Pancreas (tissue), 10 donors: ENCODE measurements around the gene TRAPPC2L. TPM values are rescaled to one million over a fixed set of nuclear protein-coding genes. Genes with fewer than 3 reads are reported as not detected.

Source experiments
- ATAC-seq, 4 donors: fragments of 200-7000 bp; cut with Tn5 transposase; one replicate each; pipeline versions ENCODE4 v1.8.0 to v1.9.1; 2020; ENCODE audit warnings: mild to moderate bottlenecking in 4 of 4, moderate library complexity in 4 of 4
- DNase-seq, 6 donors: peaks; one replicate each; pipeline ENCODE4 v3.0.0-alpha.2; 2020
- FAIRE-seq: peaks from 2 replicates; lab custom pipeline; 2012; peaks lifted over from hg19 to GRCh38; lab: Jason Lieb, UNC
- H3K27ac ChIP-seq, 4 donors: fragments of 200-600 bp; sonication (generic); 1 replicate in 3 of 4; 2 replicates in 1 of 4; pipeline versions ENCODE4 v1.5.0 to v1.8.0; 2020
- H3K27me3 ChIP-seq, 4 donors: fragments of 200-600 bp; one replicate each; pipeline ENCODE4 v1.8.0; 2021
- H3K36me3 ChIP-seq, 3 donors: fragments of 200-600 bp; sonication (generic) in 1 of 3; one replicate each; pipeline versions ENCODE4 v1.5.0 to v1.8.0; 2020 to 2021
- H3K4me1 ChIP-seq, 3 donors: fragments of 200-600 bp; one replicate each; pipeline ENCODE4 v1.8.0; 2021
- H3K4me3 ChIP-seq, 4 donors: fragments of 200-600 bp; sonication (generic) in 2 of 4; one replicate each; pipeline versions ENCODE4 v1.5.0 to v1.8.0; 2020 to 2021
- H3K9me3 ChIP-seq, 4 donors: fragments of 200-600 bp; one replicate each; pipeline ENCODE4 v1.8.0; 2021
- WGBS, 2 donors: extraction: QIAGEN DNeasy Blood & Tissue Kit; methylation state at CpG; one replicate each; pipeline ENCODE4 v1.1.7; 2013; 5-methylcytosine and 5-hydroxymethylcytosine counted together
- intact Hi-C, 3 donors: fragments of 100-400 bp; cut with DNase I; formaldehyde crosslinking; loops; one replicate each; pipeline versions ENCODE4 v1.11.1 to v1.14.2; 2022
- polyA plus RNA-seq, 2 donors: library from polyadenylated mRNA; stranded (reverse); fragments of 200-250 nt; gene quantifications; one replicate each; pipeline ENCODE4 v1.2.3, GENCODE V29; 2013
- total RNA-seq, 6 donors: library from RNA; stranded (reverse); fragmentation: NEBNext Ultra II Directional in 4 of 6; extraction: Animal tissue kit (Norgen Biotek cat#: 25700) in 4 of 6; gene quantifications; one replicate each; pipeline versions ENCODE4 v1.2.1 to v1.2.4, GENCODE V29; 2021 to 2023
- TF ChIP-seq, protein P1 (sequence below), 4 donors: fragments of 200-600 bp; sonication (generic) in 3 of 4; IDR thresholded peaks; one replicate each; pipeline versions ENCODE4 v1.5.0 to v1.8.0; 2021; ENCODE audit warnings: antibody characterized with exemption in 4 of 4
- donor health status: healthy with polysubstance abuse.
- donor health status: DM: no; HTN: no; CAD: no; lungs with moderate emphysema.
- donor health status: DM: no; HTN: no; CAD: no.
- donor health status: control.
- donor health status: control.
- donor health status: Bipolar disorder and iron deficiency.
- donor health status: DM: yes; HTN: yes; CAD: no.
- donor health status: DM: no; HTN: no; CAD: no.
- donor health status: DM: no; HTN: no; CAD: no.
- donor health status: DM: yes; HTN: yes; CAD: no.

Gene TRAPPC2L
- total and polyA plus RNA-seq, 8 donors: 16.0 to 55.2 (median 27.4) TPM

GRCh38 chr16:88861359-88861758, 4.4 kb downstream of the TRAPPC2L start:
- no peak overlapping the region for H3K4me3 ChIP-seq
- no peaks in the 10 kb centered on the region for H3K9me3 ChIP-seq
- TF ChIP-seq, protein P1, sequence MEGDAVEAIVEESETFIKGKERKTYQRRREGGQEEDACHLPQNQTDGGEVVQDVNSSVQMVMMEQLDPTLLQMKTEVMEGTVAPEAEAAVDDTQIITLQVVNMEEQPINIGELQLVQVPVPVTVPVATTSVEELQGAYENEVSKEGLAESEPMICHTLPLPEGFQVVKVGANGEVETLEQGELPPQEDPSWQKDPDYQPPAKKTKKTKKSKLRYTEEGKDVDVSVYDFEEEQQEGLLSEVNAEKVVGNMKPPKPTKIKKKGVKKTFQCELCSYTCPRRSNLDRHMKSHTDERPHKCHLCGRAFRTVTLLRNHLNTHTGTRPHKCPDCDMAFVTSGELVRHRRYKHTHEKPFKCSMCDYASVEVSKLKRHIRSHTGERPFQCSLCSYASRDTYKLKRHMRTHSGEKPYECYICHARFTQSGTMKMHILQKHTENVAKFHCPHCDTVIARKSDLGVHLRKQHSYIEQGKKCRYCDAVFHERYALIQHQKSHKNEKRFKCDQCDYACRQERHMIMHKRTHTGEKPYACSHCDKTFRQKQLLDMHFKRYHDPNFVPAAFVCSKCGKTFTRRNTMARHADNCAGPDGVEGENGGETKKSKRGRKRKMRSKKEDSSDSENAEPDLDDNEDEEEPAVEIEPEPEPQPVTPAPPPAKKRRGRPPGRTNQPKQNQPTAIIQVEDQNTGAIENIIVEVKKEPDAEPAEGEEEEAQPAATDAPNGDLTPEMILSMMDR (IDR thresholded peaks at IDR 0.05): no peak
- DNase-seq (no peak), FAIRE-seq (no peak), ATAC-seq (no peak)
- no peak overlapping the region for H3K27ac ChIP-seq
- H3K36me3 ChIP-seq: peaks cover 0 to 28% (median 3%) of the 10 kb centered on the region in 3 donors
- no peaks in the 10 kb centered on the region for H3K27me3 ChIP-seq
- 94 to 95% methylated on average over 19 of the region's 19 CpGs for WGBS, 2 donors
- peaks cover 0 to 4% (median 4%) of the 10 kb centered on the region in 3 donors for H3K4me1 ChIP-seq
- intact Hi-C loops: no loop called here

DNA sequence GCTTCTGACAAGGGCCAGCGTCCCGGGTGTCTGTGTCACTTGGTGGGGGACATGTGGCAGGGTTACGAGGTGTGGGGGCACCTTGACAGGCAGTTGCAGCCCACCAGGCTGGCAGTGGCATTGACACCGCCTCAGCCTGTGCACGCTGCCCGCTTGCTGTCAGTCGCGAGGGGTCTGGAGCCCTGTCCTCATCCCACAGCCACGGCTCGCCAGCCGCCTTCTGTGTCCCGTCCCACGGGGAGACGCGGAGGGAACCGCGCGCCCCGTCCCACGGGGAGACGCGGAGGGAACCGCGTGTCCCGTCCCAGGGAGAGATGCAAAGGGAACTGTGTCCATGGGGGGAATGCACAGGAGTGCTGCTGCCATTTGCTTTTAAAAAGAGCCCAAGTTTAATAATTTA, 6.0 kb downstream of the TRAPPC2L start:
- 90 to 92% methylated on average over 25 of the region's 25 CpGs for WGBS, 2 donors
- intact Hi-C loops: no loop called here
- DNase-seq (no peak), FAIRE-seq (no peak), ATAC-seq (no peak)
- H3K9me3 ChIP-seq: no peaks in the 10 kb centered on the region
- no peaks in the 10 kb centered on the region for H3K27me3 ChIP-seq
- no peak overlapping the region for H3K27ac ChIP-seq
- peaks cover 0 to 1% (median under 1%) of the 10 kb centered on the region in 3 donors for H3K4me1 ChIP-seq
- no peak overlapping the region for H3K4me3 ChIP-seq
- H3K36me3 ChIP-seq: peaks cover 0 to 28% (median 3%) of the 10 kb centered on the region in 3 donors
- TF ChIP-seq, protein P1 (IDR thresholded peaks at IDR 0.05): no peak

GRCh38 chr16:88863426-88863825, 6.5 kb downstream of the TRAPPC2L start:
- Histone ChIP-seq H3K36me3 (peaks cover 0 to 28% (median 3%) of the 10 kb centered on the region in 3 donors), H3K4me1 (no peaks in the 10 kb centered on the region), H3K9me3 (no peaks in the 10 kb centered on the region), H3K27me3 (no peaks in the 10 kb centered on the region), H3K4me3 (no peak overlapping the region), H3K27ac (no peak overlapping the region)
- DNase-seq: no peak
- TF ChIP-seq, protein P1 (IDR thresholded peaks at IDR 0.05): no peak
- no peak for ATAC-seq
- intact Hi-C loops: no loop called here
- no peak for FAIRE-seq
- 78% methylated on average over 10 to 13 of the region's 13 CpGs for WGBS, 2 donors

DNA sequence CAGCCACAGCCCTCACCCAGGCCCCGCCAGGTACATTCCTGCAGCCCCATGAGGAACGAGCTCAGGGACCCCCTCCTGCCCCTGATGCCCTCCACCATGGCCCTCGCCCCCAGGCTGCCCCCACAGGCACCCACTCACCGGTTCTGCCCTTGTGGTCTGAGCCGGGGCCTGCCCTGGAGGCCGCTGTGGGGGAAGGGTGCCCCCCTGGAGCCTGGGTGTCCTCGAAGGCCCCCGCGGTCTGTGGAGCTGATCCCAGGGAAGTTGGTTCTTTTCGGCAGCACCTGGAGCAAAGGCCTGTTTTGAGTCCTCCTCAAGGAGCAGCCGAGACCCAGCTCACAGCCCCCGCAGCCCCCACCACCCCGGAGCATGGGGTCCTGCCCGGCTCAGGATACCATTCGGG, 7.2 kb downstream of the TRAPPC2L start:
- WGBS, 2 donors: 69 to 74% methylated on average over 14 to 15 of the region's 15 CpGs
- intact Hi-C loops: no loop called here
- Histone ChIP-seq H3K9me3 (no peaks in the 10 kb centered on the region), H3K4me1 (no peaks in the 10 kb centered on the region), H3K27me3 (no peaks in the 10 kb centered on the region), H3K4me3 (no peak overlapping the region), H3K27ac (no peak overlapping the region), H3K36me3 (peaks cover 0 to 24% (median 3%) of the 10 kb centered on the region in 3 donors)
- FAIRE-seq (no peak), DNase-seq (no peak), ATAC-seq (no peak)
- TF ChIP-seq, protein P1 (IDR thresholded peaks at IDR 0.05): no peak

GRCh38 chr16:88864521-88864920, 7.6 kb downstream of the TRAPPC2L start:
- FAIRE-seq: no peak
- H3K4me3 ChIP-seq: no peak overlapping the region
- ATAC-seq: no peak
- intact Hi-C loops: no loop called here
- H3K36me3 ChIP-seq: peaks cover 0 to 20% (median 3%) of the 10 kb centered on the region in 3 donors
- H3K27me3 ChIP-seq: no peaks in the 10 kb centered on the region
- WGBS, 2 donors: 75 to 78% methylated on average over 18 of the region's 18 CpGs
- no peak overlapping the region for H3K27ac ChIP-seq
- no peaks in the 10 kb centered on the region for H3K9me3 ChIP-seq
- H3K4me1 ChIP-seq: no peaks in the 10 kb centered on the region
- DNase-seq: no peak
- TF ChIP-seq, protein P1 (IDR thresholded peaks at IDR 0.05): no peak
